ENCODE results near the gene MGAT4B. TPM values are rescaled to one million over a fixed set of nuclear protein-coding genes. Genes with fewer than 3 reads are reported as not detected.

The MGAT4B gene
- total RNA-seq, 3 donors from 2014 or later (not counting 1 experiment from before 2014, with no cell fraction given): 143 to 159 (median 144) TPM

- H3K4me1 Mint-ChIP-seq: peaks cover 38 to 39% of the 10 kb centered on the region in 2 donors
- H3K27me3 ChIP-seq (ENCODE audit: control insufficient read depth, insufficient read depth, low read length): no peaks in the 10 kb centered on the region
- no peaks in the 10 kb centered on the region for H3K9me3 ChIP-seq (ENCODE audit: control insufficient read depth, insufficient read depth, low read length)
- no peak overlapping the region for H3K4me3 ChIP-seq (ENCODE audit: low read length)
- peak in 1 of 3 donors; percentile 4 for ATAC-seq
- TF ChIP-seq CTCF (IDR thresholded peaks at IDR 0.05): no peak
- peaks cover 69% of the 10 kb centered on the region for H3K36me3 ChIP-seq (ENCODE audit: control insufficient read depth, insufficient read depth, low read length)
- no peaks in the 10 kb centered on the region for H3K27me3 Mint-ChIP-seq (ENCODE audit: low read depth in 2 of 2)
- intact Hi-C loops (cut with micrococcal nuclease): no loop called here
- peaks cover 33% of the 10 kb centered on the region for H3K36me3 Mint-ChIP-seq
- no peaks in the 10 kb centered on the region for H3K9me3 Mint-ChIP-seq
- peak overlapping the region; percentile 35 for H3K4me3 Mint-ChIP-seq
- peaks cover 19% of the 10 kb centered on the region for H3K4me1 ChIP-seq (ENCODE audit: control insufficient read depth, insufficient read depth, low read length)
- 96% methylated on average over 20 of the region's 20 CpGs for WGBS (ENCODE audit: insufficient coverage)
- no peak overlapping the region for H3K27ac ChIP-seq (ENCODE audit: low read length)
- no peak for DNase-seq
- peak overlapping the region; percentile 67 to 81 for H3K27ac Mint-ChIP-seq
These were observed 25.5 kb upstream of the MGAT4B start for GRCh38 chr5:179832039-179832745.

- over 99% methylated on average over 7 of the region's 7 CpGs for WGBS (ENCODE audit: insufficient coverage)
- no peak overlapping the region for H3K27ac ChIP-seq (ENCODE audit: low read length)
- H3K27me3 ChIP-seq (ENCODE audit: control insufficient read depth, insufficient read depth, low read length): no peaks in the 10 kb centered on the region
- Mint-ChIP-seq H3K27ac (peak overlapping the region; percentile 67 to 81), H3K4me1 (peaks cover 29 to 31% of the 10 kb centered on the region in 2 donors), H3K36me3 (peaks cover 23% of the 10 kb centered on the region), H3K27me3 (ENCODE audit: low read depth in 2 of 2) (no peaks in the 10 kb centered on the region), H3K4me3 (no peak overlapping the region), H3K9me3 (no peaks in the 10 kb centered on the region)
- no peak for TF ChIP-seq CTCF (IDR thresholded peaks at IDR 0.05)
- no peaks in the 10 kb centered on the region for H3K9me3 ChIP-seq (ENCODE audit: control insufficient read depth, insufficient read depth, low read length)
- H3K4me1 ChIP-seq (ENCODE audit: control insufficient read depth, insufficient read depth, low read length): peaks cover 9% of the 10 kb centered on the region
- intact Hi-C loops (cut with micrococcal nuclease): no loop called here
- no peak for DNase-seq
- H3K4me3 ChIP-seq (ENCODE audit: low read length): no peak overlapping the region
- no peak for ATAC-seq
- H3K36me3 ChIP-seq (ENCODE audit: control insufficient read depth, insufficient read depth, low read length): peaks cover 66% of the 10 kb centered on the region
These were observed 24.3 kb upstream of the MGAT4B start for GRCh38 chr5:179830818-179831468.

GRCh38 chr5:179829732-179830435 lies 23.2 kb upstream of the MGAT4B start:
- H3K36me3 Mint-ChIP-seq: peaks cover 24% of the 10 kb centered on the region

More at GRCh38 chr5:179829732-179830435, 23.2 kb upstream of the MGAT4B start:
- no peak overlapping the region for H3K27ac ChIP-seq (ENCODE audit: low read length)
- ATAC-seq: no peak
- no peak for TF ChIP-seq CTCF (IDR thresholded peaks at IDR 0.05)
- H3K9me3 Mint-ChIP-seq: no peaks in the 10 kb centered on the region
- no peak for DNase-seq
- no peaks in the 10 kb centered on the region for H3K27me3 ChIP-seq (ENCODE audit: control insufficient read depth, insufficient read depth, low read length)
- H3K4me1 ChIP-seq (ENCODE audit: control insufficient read depth, insufficient read depth, low read length): peaks cover 9% of the 10 kb centered on the region
- peaks cover 29 to 34% of the 10 kb centered on the region in 2 donors for H3K4me1 Mint-ChIP-seq
- peak overlapping the region; percentile 13 for H3K4me3 Mint-ChIP-seq
- peak overlapping the region; percentile 19 to 77 for H3K27ac Mint-ChIP-seq
- intact Hi-C loops (cut with micrococcal nuclease): no loop called here
- no peaks in the 10 kb centered on the region for H3K27me3 Mint-ChIP-seq (ENCODE audit: low read depth in 2 of 2)
- H3K9me3 ChIP-seq (ENCODE audit: control insufficient read depth, insufficient read depth, low read length): no peaks in the 10 kb centered on the region
- peaks cover 75% of the 10 kb centered on the region for H3K36me3 ChIP-seq (ENCODE audit: control insufficient read depth, insufficient read depth, low read length)
- WGBS (ENCODE audit: insufficient coverage): 92% methylated on average over 7 of the region's 7 CpGs
- no peak overlapping the region for H3K4me3 ChIP-seq (ENCODE audit: low read length)

All from natural killer cell (primary cell).